HG02885 (cell line): Measurements from ENCODE around the gene TES.
A peak's percentile ranks its signal among the peaks of the same experiment; 100 is the strongest.
"Not testable (repeated sequence)": the region's sequence is repeated elsewhere in the genome, so short reads cannot be mapped to it uniquely, and the experiment has no call there.

Source experiments
- ATAC-seq: cut with Tn5 transposase; IDR thresholded peaks from one replicate; pipeline ENCODE4 v1.9.1; 2021; ENCODE audit warnings: mild to moderate bottlenecking; ENCODE audit not compliant: unreplicated experiment, poor library complexity

Gene TES

GRCh38 chr7:116210345-116211005 is at the start of gene TES:
TSS of gene TES (plus strand) at chr7:116210539. CDS start at chr7:116210708, 169 bp downstream.
- ATAC-seq: peak; percentile 87

GRCh38 chr7:116161728-116162127 is 48.6 kb upstream of the TES start:
- ATAC-seq: no peak

- peak; percentile 62 for ATAC-seq
Measured at GRCh38 chr7:116162254-116162653, 48.1 kb upstream of the TES start.

GRCh38 chr7:116162992-116163391 is 47.3 kb upstream of the TES start:
- no peak for ATAC-seq

- ATAC-seq: no peak
Measured at GRCh38 chr7:116164552-116165306, 45.6 kb upstream of the TES start.

- peak; percentile 62 for ATAC-seq
Measured at GRCh38 chr7:116165717-116166116, 44.6 kb upstream of the TES start.

- no peak for ATAC-seq
Measured at GRCh38 chr7:116166156-116166555, 44.2 kb upstream of the TES start.

GRCh38 chr7:116167177-116167576 is 43.2 kb upstream of the TES start:
- ATAC-seq: peak; percentile 31

- no peak for ATAC-seq
Measured at GRCh38 chr7:116169060-116169459, 41.3 kb upstream of the TES start.

GRCh38 chr7:116170180-116170579 is 40.2 kb upstream of the TES start:
- ATAC-seq: no peak

GRCh38 chr7:116171094-116171493 is 39.2 kb upstream of the TES start:
- ATAC-seq: no peak

- no peak for ATAC-seq
Measured at GRCh38 chr7:116172353-116172752, 38.0 kb upstream of the TES start.

GRCh38 chr7:116173051-116174028 is 37.0 kb upstream of the TES start:
- ATAC-seq: no peak

GRCh38 chr7:116175095-116175494 is 35.2 kb upstream of the TES start:
- not testable (repeated sequence) for ATAC-seq

- ATAC-seq: no peak
Measured at GRCh38 chr7:116176226-116176625, 34.1 kb upstream of the TES start.

- ATAC-seq: no peak
Measured at GRCh38 chr7:116177009-116177408, 33.3 kb upstream of the TES start.

- peak; percentile 94 for ATAC-seq
Measured at GRCh38 chr7:116180302-116180701, 30.0 kb upstream of the TES start.

- ATAC-seq: no peak
Measured at GRCh38 chr7:116182023-116182422, 28.3 kb upstream of the TES start.

GRCh38 chr7:116185450-116185849 is 24.9 kb upstream of the TES start:
- ATAC-seq: no peak

GRCh38 chr7:116185956-116186355 is 24.4 kb upstream of the TES start:
- ATAC-seq: no peak

GRCh38 chr7:116187400-116187799 is 22.9 kb upstream of the TES start:
- no peak for ATAC-seq
